SK-N-SH treated with all-trans-retinoic acid at 6 μM for 48 hours (cell line): ENCODE results near the gene MAP3K2.

Experiments
- ATAC-seq: fragments of 200-7000 bp; cut with Tn5 transposase; 3 replicates; pipeline ENCODE4 v1.9.1; 2020; ENCODE audit warnings: mild to moderate bottlenecking, moderate library complexity
- ARNTL ChIP-seq: fragments of 450-650 bp; formaldehyde crosslinking; IDR thresholded peaks from 2 replicates; pipeline ENCODE4 v1.5.0; 2020; ENCODE audit warnings: low read depth, mild to moderate bottlenecking, moderate library complexity, borderline replicate concordance
- BACH2 ChIP-seq: fragments of 250-450 bp; sonication (Bioruptor Pico); IDR thresholded peaks from 2 replicates; pipeline ENCODE4 v1.9.0; 2021; ENCODE audit warnings: mild to moderate bottlenecking, borderline replicate concordance
- CSDC2 ChIP-seq: fragments of 250-450 bp; sonication (Bioruptor Pico); IDR thresholded peaks from 2 replicates; pipeline ENCODE4 v1.5.0; 2020; ENCODE audit warnings: mild to moderate bottlenecking, moderate library complexity
- CSRNP3 ChIP-seq: fragments of 250-450 bp; sonication (Bioruptor Pico); IDR thresholded peaks from 2 replicates; pipeline ENCODE4 v1.5.1; 2021; ENCODE audit warnings: mild to moderate bottlenecking, moderate library complexity
- ESRRG ChIP-seq: fragments of 250-450 bp; sonication (Bioruptor Pico); IDR thresholded peaks from 2 replicates; pipeline ENCODE4 v1.6.1; 2021; ENCODE audit warnings: mild to moderate bottlenecking
- GLIS3 ChIP-seq: fragments of 250-450 bp; sonication (Bioruptor Pico); IDR thresholded peaks from 2 replicates; pipeline ENCODE4 v1.5.0; 2020; ENCODE audit warnings: mild to moderate bottlenecking, moderate library complexity
- ISL1 ChIP-seq: fragments of 250-450 bp; sonication (Bioruptor Pico); IDR thresholded peaks from 2 replicates; pipeline ENCODE4 v2.1.2; 2022; ENCODE audit warnings: mild to moderate bottlenecking, moderate library complexity
- PPARA ChIP-seq: fragments of 250-450 bp; sonication (Bioruptor Pico); IDR thresholded peaks from 2 replicates; pipeline ENCODE4 v1.5.0; 2020; ENCODE audit warnings: mild to moderate bottlenecking, borderline replicate concordance
- SNAI2 ChIP-seq: fragments of 250-450 bp; sonication (Bioruptor Pico); IDR thresholded peaks from 2 replicates; pipeline ENCODE4 v1.5.0; 2020; ENCODE audit warnings: mild to moderate bottlenecking, moderate library complexity
- TCF4 ChIP-seq: fragments of 250-450 bp; sonication (Bioruptor Pico); IDR thresholded peaks from 2 replicates; pipeline ENCODE4 v1.8.0; 2021; ENCODE audit warnings: mild to moderate bottlenecking, moderate library complexity, borderline replicate concordance
- TOX ChIP-seq: fragments of 250-450 bp; sonication (Bioruptor Pico); IDR thresholded peaks from 2 replicates; pipeline ENCODE4 v1.8.0; 2021; ENCODE audit warnings: mild to moderate bottlenecking, moderate library complexity, borderline replicate concordance
- ZC3H10 ChIP-seq: fragments of 250-450 bp; sonication (Bioruptor Pico); IDR thresholded peaks from 2 replicates; pipeline ENCODE4 v1.5.1; 2021; ENCODE audit warnings: mild to moderate bottlenecking, moderate library complexity
- ZFP3 ChIP-seq: fragments of 250-450 bp; sonication (Bioruptor Pico); IDR thresholded peaks from 2 replicates; pipeline ENCODE4 v1.5.0; 2020; ENCODE audit warnings: mild to moderate bottlenecking, moderate library complexity
- ZFP30 ChIP-seq: fragments of 450-650 bp; formaldehyde crosslinking; IDR thresholded peaks from 2 replicates; pipeline ENCODE4 v1.5.0; 2022; ENCODE audit warnings: mild to moderate bottlenecking, moderate library complexity
- ZNF8 ChIP-seq: fragments of 450-650 bp; formaldehyde crosslinking; IDR thresholded peaks from 2 replicates; pipeline ENCODE4 v1.5.0; 2020; ENCODE audit warnings: mild to moderate bottlenecking, moderate library complexity
- TF ChIP-seq, protein P1 (sequence below): fragments of 250-450 bp; sonication (Bioruptor Pico); IDR thresholded peaks from 2 replicates; pipeline ENCODE4 v1.8.0; 2020; ENCODE audit warnings: mild to moderate bottlenecking, moderate library complexity, borderline replicate concordance
- TF ChIP-seq, protein P2 (sequence below): fragments of 250-450 bp; sonication (Bioruptor Pico); IDR thresholded peaks from 2 replicates; pipeline ENCODE4 v1.5.0; 2020; ENCODE audit warnings: mild to moderate bottlenecking, moderate library complexity
- TF ChIP-seq, protein P3 (sequence below): fragments of 250-450 bp; sonication (Bioruptor Pico); IDR thresholded peaks from 2 replicates; pipeline ENCODE4 v1.8.0; 2021; ENCODE audit warnings: low read depth, mild to moderate bottlenecking, moderate library complexity, borderline replicate concordance

MAP3K2 gene

GRCh38 chr2:127421871-127422558 lies 34.2 kb upstream of the MAP3K2 start (continued):
- TF ChIP-seq, protein P1, sequence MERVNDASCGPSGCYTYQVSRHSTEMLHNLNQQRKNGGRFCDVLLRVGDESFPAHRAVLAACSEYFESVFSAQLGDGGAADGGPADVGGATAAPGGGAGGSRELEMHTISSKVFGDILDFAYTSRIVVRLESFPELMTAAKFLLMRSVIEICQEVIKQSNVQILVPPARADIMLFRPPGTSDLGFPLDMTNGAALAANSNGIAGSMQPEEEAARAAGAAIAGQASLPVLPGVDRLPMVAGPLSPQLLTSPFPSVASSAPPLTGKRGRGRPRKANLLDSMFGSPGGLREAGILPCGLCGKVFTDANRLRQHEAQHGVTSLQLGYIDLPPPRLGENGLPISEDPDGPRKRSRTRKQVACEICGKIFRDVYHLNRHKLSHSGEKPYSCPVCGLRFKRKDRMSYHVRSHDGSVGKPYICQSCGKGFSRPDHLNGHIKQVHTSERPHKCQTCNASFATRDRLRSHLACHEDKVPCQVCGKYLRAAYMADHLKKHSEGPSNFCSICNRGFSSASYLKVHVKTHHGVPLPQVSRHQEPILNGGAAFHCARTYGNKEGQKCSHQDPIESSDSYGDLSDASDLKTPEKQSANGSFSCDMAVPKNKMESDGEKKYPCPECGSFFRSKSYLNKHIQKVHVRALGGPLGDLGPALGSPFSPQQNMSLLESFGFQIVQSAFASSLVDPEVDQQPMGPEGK (CRISPR knock-in tag), result no peak
- TF ChIP-seq ZFP30 (CRISPR knock-in tag) (no peak), BACH2 (CRISPR knock-in tag) (no peak)

GRCh38 chr2:127421116-127421800 lies 33.5 kb upstream of the MAP3K2 start:
- TF ChIP-seq ZC3H10 (CRISPR knock-in tag), result no peak
- TF ChIP-seq, all 23 proteins: peak for 0

DNA sequence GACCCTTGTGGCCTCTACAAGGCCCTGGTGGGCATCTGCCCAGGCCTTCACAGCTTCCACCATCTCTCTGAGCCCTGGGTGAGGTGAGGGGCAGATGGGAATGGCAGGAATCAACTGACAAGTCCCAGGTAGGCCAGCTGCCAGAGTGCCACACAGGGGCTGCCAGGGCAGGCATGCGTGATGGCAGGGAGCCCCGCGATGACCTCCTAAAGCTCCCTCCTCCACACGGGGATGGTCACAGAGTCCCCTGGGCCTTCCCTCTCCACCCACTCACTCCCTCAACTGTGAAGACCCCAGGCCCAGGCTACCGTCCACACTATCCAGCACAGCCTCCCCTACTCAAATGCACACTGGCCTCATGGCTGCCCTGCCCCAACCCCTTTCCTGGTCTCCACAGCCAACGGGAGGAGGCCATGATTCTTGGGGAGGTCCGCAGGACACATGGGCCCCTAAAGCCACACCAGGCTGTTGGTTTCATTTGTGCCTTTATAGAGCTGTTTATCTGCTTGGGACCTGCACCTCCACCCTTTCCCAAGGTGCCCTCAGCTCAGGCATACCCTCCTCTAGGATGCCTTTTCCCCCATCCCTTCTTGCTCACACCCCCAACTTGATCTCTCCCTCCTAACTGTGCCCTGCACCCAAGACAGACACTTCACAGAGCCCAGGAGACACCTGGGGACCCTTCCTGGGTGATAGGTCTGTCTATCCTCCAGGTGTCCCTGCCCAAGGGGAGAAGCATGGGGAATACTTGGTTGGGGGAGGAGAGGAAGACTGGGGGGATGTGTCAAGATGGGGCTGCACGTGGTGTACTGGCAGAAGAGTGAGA lies 32.5 kb upstream of the MAP3K2 start:
- ATAC-seq, result no peak
- TF ChIP-seq, protein P2, sequence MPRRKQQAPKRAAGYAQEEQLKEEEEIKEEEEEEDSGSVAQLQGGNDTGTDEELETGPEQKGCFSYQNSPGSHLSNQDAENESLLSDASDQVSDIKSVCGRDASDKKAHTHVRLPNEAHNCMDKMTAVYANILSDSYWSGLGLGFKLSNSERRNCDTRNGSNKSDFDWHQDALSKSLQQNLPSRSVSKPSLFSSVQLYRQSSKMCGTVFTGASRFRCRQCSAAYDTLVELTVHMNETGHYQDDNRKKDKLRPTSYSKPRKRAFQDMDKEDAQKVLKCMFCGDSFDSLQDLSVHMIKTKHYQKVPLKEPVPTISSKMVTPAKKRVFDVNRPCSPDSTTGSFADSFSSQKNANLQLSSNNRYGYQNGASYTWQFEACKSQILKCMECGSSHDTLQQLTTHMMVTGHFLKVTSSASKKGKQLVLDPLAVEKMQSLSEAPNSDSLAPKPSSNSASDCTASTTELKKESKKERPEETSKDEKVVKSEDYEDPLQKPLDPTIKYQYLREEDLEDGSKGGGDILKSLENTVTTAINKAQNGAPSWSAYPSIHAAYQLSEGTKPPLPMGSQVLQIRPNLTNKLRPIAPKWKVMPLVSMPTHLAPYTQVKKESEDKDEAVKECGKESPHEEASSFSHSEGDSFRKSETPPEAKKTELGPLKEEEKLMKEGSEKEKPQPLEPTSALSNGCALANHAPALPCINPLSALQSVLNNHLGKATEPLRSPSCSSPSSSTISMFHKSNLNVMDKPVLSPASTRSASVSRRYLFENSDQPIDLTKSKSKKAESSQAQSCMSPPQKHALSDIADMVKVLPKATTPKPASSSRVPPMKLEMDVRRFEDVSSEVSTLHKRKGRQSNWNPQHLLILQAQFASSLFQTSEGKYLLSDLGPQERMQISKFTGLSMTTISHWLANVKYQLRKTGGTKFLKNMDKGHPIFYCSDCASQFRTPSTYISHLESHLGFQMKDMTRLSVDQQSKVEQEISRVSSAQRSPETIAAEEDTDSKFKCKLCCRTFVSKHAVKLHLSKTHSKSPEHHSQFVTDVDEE (CRISPR knock-in tag), result no peak
- TF ChIP-seq TOX (CRISPR knock-in tag), result no peak
- no peak for TF ChIP-seq BACH2 (CRISPR knock-in tag)
- no peak for TF ChIP-seq GLIS3 (CRISPR knock-in tag)
- TF ChIP-seq CSDC2 (CRISPR knock-in tag), result no peak
- TF ChIP-seq ESRRG (CRISPR knock-in tag), result no peak
- TF ChIP-seq TCF4 (CRISPR knock-in tag), result no peak
- no peak for TF ChIP-seq ARNTL (CRISPR knock-in tag)
- TF ChIP-seq, protein P1 (CRISPR knock-in tag), result no peak
- no peak for TF ChIP-seq SNAI2 (CRISPR knock-in tag)
- no peak for TF ChIP-seq PPARA (CRISPR knock-in tag)
- TF ChIP-seq, protein P3, sequence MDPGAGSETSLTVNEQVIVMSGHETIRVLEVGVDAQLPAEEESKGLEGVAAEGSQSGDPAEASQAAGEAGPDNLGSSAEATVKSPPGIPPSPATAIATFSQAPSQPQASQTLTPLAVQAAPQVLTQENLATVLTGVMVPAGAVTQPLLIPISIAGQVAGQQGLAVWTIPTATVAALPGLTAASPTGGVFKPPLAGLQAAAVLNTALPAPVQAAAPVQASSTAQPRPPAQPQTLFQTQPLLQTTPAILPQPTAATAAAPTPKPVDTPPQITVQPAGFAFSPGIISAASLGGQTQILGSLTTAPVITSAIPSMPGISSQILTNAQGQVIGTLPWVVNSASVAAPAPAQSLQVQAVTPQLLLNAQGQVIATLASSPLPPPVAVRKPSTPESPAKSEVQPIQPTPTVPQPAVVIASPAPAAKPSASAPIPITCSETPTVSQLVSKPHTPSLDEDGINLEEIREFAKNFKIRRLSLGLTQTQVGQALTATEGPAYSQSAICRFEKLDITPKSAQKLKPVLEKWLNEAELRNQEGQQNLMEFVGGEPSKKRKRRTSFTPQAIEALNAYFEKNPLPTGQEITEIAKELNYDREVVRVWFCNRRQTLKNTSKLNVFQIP, result no peak
- TF ChIP-seq CSRNP3 (CRISPR knock-in tag), result no peak
- TF ChIP-seq ZFP3 (CRISPR knock-in tag), result no peak
- TF ChIP-seq ISL1 (CRISPR knock-in tag), result no peak
- TF ChIP-seq ZNF8, result no peak
- TF ChIP-seq, all 23 proteins: peak for 0

More at GRCh38 chr2:127421116-127421800, 33.5 kb upstream of the MAP3K2 start:
- ATAC-seq, result no peak
